Trophoblast cell (in vitro differentiated cells and primary cell): ENCODE data around the gene MBD3L2. TPM values are rescaled to one million over a fixed set of nuclear protein-coding genes. Genes with fewer than 3 reads are reported as not detected.
A peak's percentile ranks its signal among the peaks of the same experiment; 100 is the strongest.
"Not testable (repeated sequence)": the region's sequence is repeated elsewhere in the genome, so short reads cannot be mapped to it uniquely, and the experiment has no call there.

Experiments
- DNase-seq, 2 donors: peaks; one replicate each; pipeline ENCODE4 v3.0.0-alpha.2; 2016
- H2AFZ ChIP-seq: 2 replicates; pipeline ENCODE4 v1.6.1; 2013; ENCODE audit warnings: low read length, moderate library complexity, mild to moderate bottlenecking; ENCODE audit not compliant: insufficient read depth, poor library complexity
- H2AK5ac ChIP-seq: 2 replicates; pipeline ENCODE4 v1.6.1; 2013; ENCODE audit warnings: mild to moderate bottlenecking, low read length
- H2BK120ac ChIP-seq: 2 replicates; pipeline ENCODE4 v1.6.1; 2013; ENCODE audit warnings: low read length, mild to moderate bottlenecking, moderate library complexity; ENCODE audit not compliant: insufficient read depth, poor library complexity
- H2BK12ac ChIP-seq: 2 replicates; pipeline ENCODE4 v1.6.1; 2013; ENCODE audit warnings: mild to moderate bottlenecking, low read length, moderate library complexity
- H2BK5ac ChIP-seq: 2 replicates; pipeline ENCODE4 v1.6.1; 2013; ENCODE audit warnings: low read length, low read depth, moderate library complexity, mild to moderate bottlenecking; ENCODE audit not compliant: poor library complexity
- H3K14ac ChIP-seq: 2 replicates; pipeline ENCODE4 v1.6.1; 2013; ENCODE audit warnings: mild to moderate bottlenecking, low read length
- H3K18ac ChIP-seq: 2 replicates; pipeline ENCODE4 v1.6.1; 2013; ENCODE audit warnings: mild to moderate bottlenecking, low read length
- H3K23ac ChIP-seq: 2 replicates; pipeline ENCODE4 v1.6.1; 2013; ENCODE audit warnings: low read length
- H3K27ac ChIP-seq: 2 replicates; pipeline ENCODE4 v1.5.1; 2013; ENCODE audit warnings: low read depth, mild to moderate bottlenecking, inconsistent platforms, low read length, moderate library complexity
- H3K27me3 ChIP-seq: 2 replicates; pipeline ENCODE4 v1.6.1; 2013; ENCODE audit warnings: inconsistent platforms, mild to moderate bottlenecking, low read length, moderate library complexity; ENCODE audit not compliant: insufficient read depth
- H3K36me3 ChIP-seq, 2 experiments: 1 replicate in 1 of 2; 2 replicates in 1 of 2; pipeline ENCODE4 v1.6.1; 2013; ENCODE audit warnings: low read length in 2 of 2, mild to moderate bottlenecking in 2 of 2, moderate library complexity in 1 of 2; ENCODE audit not compliant: insufficient read depth in 2 of 2, control insufficient read depth in 1 of 2
- H3K4ac ChIP-seq: 2 replicates; pipeline ENCODE4 v1.6.1; 2013; ENCODE audit warnings: low read depth, mild to moderate bottlenecking, low read length, moderate library complexity
- H3K4me1 ChIP-seq, 2 experiments: 1 replicate in 1 of 2; 2 replicates in 1 of 2; pipeline ENCODE4 v1.6.1; 2013; ENCODE audit warnings: low read length in 2 of 2, mild to moderate bottlenecking in 2 of 2, moderate library complexity in 1 of 2; ENCODE audit not compliant: insufficient read depth in 2 of 2, control insufficient read depth in 1 of 2
- H3K4me2 ChIP-seq: 2 replicates; pipeline ENCODE4 v1.6.1; 2013; ENCODE audit warnings: inconsistent platforms, mild to moderate bottlenecking, low read length, moderate library complexity
- H3K4me3 ChIP-seq: 2 replicates; pipeline ENCODE4 v1.5.1; 2013; ENCODE audit warnings: mild to moderate bottlenecking, low read depth, low read length, inconsistent platforms
- H3K79me1 ChIP-seq: one replicate; pipeline ENCODE4 v1.6.1; 2013; ENCODE audit warnings: low read length
- H3K79me2 ChIP-seq: 2 replicates; pipeline ENCODE4 v1.6.1; 2013; ENCODE audit warnings: low read length, mild to moderate bottlenecking; ENCODE audit not compliant: control insufficient read depth, insufficient read depth, poor library complexity
- H3K9ac ChIP-seq: 2 replicates; pipeline ENCODE4 v1.6.1; 2013; ENCODE audit warnings: mild to moderate bottlenecking, low read length
- H3K9me3 ChIP-seq: 2 replicates; pipeline ENCODE4 v1.6.1; 2013; ENCODE audit warnings: low read depth, mild to moderate bottlenecking, control low read depth, inconsistent platforms, low read length; ENCODE audit not compliant: insufficient read depth
- H4K12ac ChIP-seq: 2 replicates; pipeline ENCODE4 v1.6.1; 2013; ENCODE audit warnings: low read depth, mild to moderate bottlenecking, low read length, moderate library complexity
- H4K8ac ChIP-seq: 2 replicates; pipeline ENCODE4 v1.6.1; 2013; ENCODE audit warnings: low read depth, mild to moderate bottlenecking, low read length, moderate library complexity
- H4K91ac ChIP-seq: one replicate; pipeline ENCODE4 v1.6.1; 2013; ENCODE audit warnings: low read depth, mild to moderate bottlenecking, low read length, moderate library complexity
- WGBS: extraction: QIAGEN DNeasy Blood & Tissue Kit; methylation state at CpG from one replicate; pipeline ENCODE4 v1.1.7; 2013; ENCODE audit warnings: missing lambda C conversion rate; ENCODE audit not compliant: insufficient read length, insufficient coverage; ENCODE audit errors: extremely low coverage; 5-methylcytosine and 5-hydroxymethylcytosine counted together
- polyA plus RNA-seq: library from polyadenylated mRNA; stranded (reverse); fragments of 200-250 nt; gene quantifications from 2 replicates; pipeline ENCODE4 v1.2.3, GENCODE V29; 2013

The MBD3L2 gene
- not detected in 2 replicates for polyA plus RNA-seq

DNA sequence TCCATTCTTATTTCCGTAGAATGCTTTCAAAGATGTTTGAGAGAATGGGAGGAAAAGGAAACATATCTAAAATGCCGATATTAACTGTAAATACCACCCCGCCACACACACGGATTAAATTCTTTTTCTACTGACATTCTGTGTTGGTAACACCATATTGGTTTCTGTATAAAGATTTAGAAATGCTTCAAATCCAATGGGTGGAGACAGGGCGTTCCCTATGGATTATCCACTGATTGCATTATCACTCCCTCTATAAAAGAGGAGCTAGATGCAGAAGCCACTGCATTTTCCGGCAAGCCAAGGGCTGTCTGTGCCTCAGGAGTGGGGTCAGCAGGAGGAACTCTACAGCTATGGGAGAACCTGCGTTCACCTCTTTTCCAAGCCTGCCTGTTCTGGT, at the start of gene MBD3L2:
Gene MBD3L2 (plus strand): TSS at position 301 of the 400 bp plus-strand sequence. CDS start 53 bp downstream, at position 354.
- not testable (repeated sequence) for H2AK5ac ChIP-seq, H3K79me2 ChIP-seq, H3K4me3 ChIP-seq, H2BK5ac ChIP-seq, H3K9me3 ChIP-seq, H3K23ac ChIP-seq, H4K12ac ChIP-seq, H4K91ac ChIP-seq, H3K14ac ChIP-seq, H3K4me1 ChIP-seq, H4K8ac ChIP-seq, H3K79me1 ChIP-seq, H3K4ac ChIP-seq, H3K27me3 ChIP-seq, H2AFZ ChIP-seq, DNase-seq, H3K9ac ChIP-seq, H2BK12ac ChIP-seq, H2BK120ac ChIP-seq, H3K36me3 ChIP-seq, H3K27ac ChIP-seq, H3K4me2 ChIP-seq, H3K18ac ChIP-seq
- WGBS: no CpG with 5 or more reads among the region's 7 CpGs

DNA sequence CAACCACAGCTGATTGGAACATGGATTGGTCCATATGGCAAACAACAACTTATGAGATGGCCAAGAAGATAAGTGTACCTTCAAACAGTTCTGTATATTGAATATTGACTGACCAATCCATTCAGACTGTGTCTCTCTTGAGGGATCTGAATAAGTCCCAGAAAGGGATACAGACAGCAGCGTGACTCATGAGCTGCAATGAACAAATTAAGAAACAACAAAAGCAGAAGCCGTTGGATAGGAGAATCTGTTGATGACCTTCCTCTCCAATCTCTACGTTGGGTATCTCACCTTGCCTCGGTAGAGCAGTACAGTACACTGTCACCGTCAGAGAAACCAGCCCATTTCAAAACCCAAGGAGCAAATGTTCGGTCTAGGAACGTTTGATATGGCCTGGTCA, 49.2 kb upstream of the MBD3L2 start:
- no peak overlapping the region for H4K8ac ChIP-seq
- H3K36me3 ChIP-seq: no peaks in the 10 kb centered on the region
- H3K4me2 ChIP-seq: no peak overlapping the region
- H3K4ac ChIP-seq: no peak overlapping the region
- peak in 1 of 2 donors; percentile 3 for DNase-seq
- no peak overlapping the region for H4K12ac ChIP-seq
- WGBS: no CpG with 5 or more reads among the region's 7 CpGs
- no peaks in the 10 kb centered on the region for H3K79me2 ChIP-seq
- H3K9ac ChIP-seq: no peak overlapping the region
- H3K23ac ChIP-seq: no peak overlapping the region
- H2AK5ac ChIP-seq: no peak overlapping the region
- no peak overlapping the region for H3K4me3 ChIP-seq
- no peak overlapping the region for H2AFZ ChIP-seq
- no peak overlapping the region for H2BK5ac ChIP-seq
- H3K27ac ChIP-seq: no peak overlapping the region
- H3K14ac ChIP-seq: no peak overlapping the region
- H3K27me3 ChIP-seq: no peaks in the 10 kb centered on the region
- H4K91ac ChIP-seq: no peak overlapping the region
- no peaks in the 10 kb centered on the region for H3K79me1 ChIP-seq
- no peaks in the 10 kb centered on the region for H3K4me1 ChIP-seq
- peaks cover 20% of the 10 kb centered on the region for H3K9me3 ChIP-seq
- no peak overlapping the region for H3K18ac ChIP-seq
- H2BK12ac ChIP-seq: no peak overlapping the region
- H2BK120ac ChIP-seq: no peak overlapping the region

DNA sequence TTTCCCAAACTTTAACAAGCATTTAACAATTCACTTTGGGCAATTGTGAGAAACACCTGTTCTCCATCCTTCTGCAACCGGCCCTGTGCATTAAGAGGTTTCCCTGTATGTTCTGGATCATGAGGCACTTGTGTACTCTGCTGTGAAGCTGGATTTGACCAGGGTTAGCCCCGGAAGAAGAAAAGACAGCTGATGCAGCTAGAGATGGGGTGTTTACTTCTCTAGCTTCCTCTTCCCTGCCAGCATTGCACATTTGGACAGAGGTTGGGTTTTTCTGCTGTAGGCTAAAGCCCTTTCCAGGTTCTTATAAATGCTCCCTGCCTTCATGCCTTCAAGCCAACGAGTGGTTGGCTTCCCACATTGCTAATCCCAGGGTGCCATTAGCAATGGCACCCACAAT, 48.8 kb upstream of the MBD3L2 start:
- no peak overlapping the region for H3K9ac ChIP-seq
- no peak overlapping the region for H2BK120ac ChIP-seq
- H4K8ac ChIP-seq: no peak overlapping the region
- no peak overlapping the region for H3K18ac ChIP-seq
- no peak overlapping the region for H2AFZ ChIP-seq
- no peak overlapping the region for H4K12ac ChIP-seq
- H3K4me3 ChIP-seq: no peak overlapping the region
- WGBS: no CpG with 5 or more reads among the region's 3 CpGs
- no peak overlapping the region for H2BK5ac ChIP-seq
- H3K27ac ChIP-seq: no peak overlapping the region
- H3K4me1 ChIP-seq: no peaks in the 10 kb centered on the region
- no peak overlapping the region for H2BK12ac ChIP-seq
- H3K36me3 ChIP-seq: no peaks in the 10 kb centered on the region
- no peak overlapping the region for H3K23ac ChIP-seq
- H3K4me2 ChIP-seq: no peak overlapping the region
- H3K14ac ChIP-seq: no peak overlapping the region
- H3K9me3 ChIP-seq: peaks cover 20% of the 10 kb centered on the region
- H3K4ac ChIP-seq: no peak overlapping the region
- H3K27me3 ChIP-seq: no peaks in the 10 kb centered on the region
- H2AK5ac ChIP-seq: no peak overlapping the region
- no peak overlapping the region for H4K91ac ChIP-seq
- no peak for DNase-seq
- no peaks in the 10 kb centered on the region for H3K79me1 ChIP-seq
- no peaks in the 10 kb centered on the region for H3K79me2 ChIP-seq

DNA sequence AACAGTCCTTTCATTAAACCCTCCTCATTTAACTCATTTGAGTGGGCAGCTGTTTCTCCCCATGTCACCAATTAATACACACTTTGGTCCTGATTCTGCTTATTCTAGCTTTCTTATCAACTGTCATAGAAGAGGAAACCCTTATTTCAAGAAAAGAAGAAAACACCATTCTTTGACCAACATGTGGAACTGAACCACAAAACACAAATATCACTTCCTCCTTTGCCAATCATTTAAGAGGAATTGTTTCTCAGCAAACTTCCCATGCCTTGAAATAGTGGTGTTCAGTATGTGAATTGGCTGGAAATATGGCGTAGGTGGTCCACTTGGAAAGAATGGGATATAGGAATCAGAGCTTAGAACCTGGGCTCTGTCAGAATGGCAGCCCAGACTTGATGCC, 48.3 kb upstream of the MBD3L2 start:
- Histone ChIP-seq H2BK120ac (no peak overlapping the region), H3K36me3 (no peaks in the 10 kb centered on the region), H3K79me2 (no peaks in the 10 kb centered on the region), H4K8ac (no peak overlapping the region), H3K4me2 (no peak overlapping the region), H3K14ac (no peak overlapping the region), H3K23ac (no peak overlapping the region), H2BK5ac (no peak overlapping the region), H2BK12ac (no peak overlapping the region), H4K12ac (no peak overlapping the region), H3K4me3 (no peak overlapping the region), H3K4ac (no peak overlapping the region), H2AFZ (no peak overlapping the region), H3K27me3 (no peaks in the 10 kb centered on the region), H3K27ac (no peak overlapping the region), H3K79me1 (no peaks in the 10 kb centered on the region), H3K4me1 (no peaks in the 10 kb centered on the region), H4K91ac (no peak overlapping the region), H3K9ac (no peak overlapping the region), H3K18ac (no peak overlapping the region), H2AK5ac (no peak overlapping the region), H3K9me3 (peaks cover 16% of the 10 kb centered on the region)
- no CpG with 5 or more reads among the region's 1 CpG for WGBS
- peak in 1 of 2 donors; percentile 2 for DNase-seq
